B cell (primary cell): ENCODE data around the gene MNAT1.

Source experiments
- CTCF ChIP-seq: fragments of 200-600 bp; IDR thresholded peaks from one replicate; pipeline ENCODE4 v1.8.0; 2022; ENCODE audit warnings: antibody characterized with exemption, mild to moderate bottlenecking
- EZH2 ChIP-seq: IDR thresholded peaks from 2 replicates; pipeline ENCODE4 v1.6.1; 2012; ENCODE audit warnings: borderline replicate concordance, low read depth, mild to moderate bottlenecking, moderate library complexity, low read length; ENCODE audit not compliant: insufficient read depth, poor library complexity, severe bottlenecking

GRCh38 chr14:60720962-60721325, 13.6 kb upstream of the MNAT1 start:
- TF ChIP-seq CTCF (no peak), EZH2 (no peak)
